Activated B cell treated with CpG ODN at 0.5 μM for 24 hours (primary cell): ENCODE results near the gene NAA15. TPM values are rescaled to one million over a fixed set of nuclear protein-coding genes. Genes with fewer than 3 reads are reported as not detected.

Experiments used
- ATAC-seq: fragments of 200-7000 bp; cut with Tn5 transposase; one replicate; pipeline ENCODE4 v1.10.0; 2021; ENCODE audit warnings: low read depth, mild to moderate bottlenecking, moderate library complexity
- CTCF ChIA-PET: fragments of 350-600 bp; sonication (Branson Sonifier 250); formaldehyde crosslinking; loops from one replicate; lab custom pipeline; 2021; ENCODE audit warnings: antibody characterized with exemption; lab: Charles Lee
- POLR2A ChIA-PET: fragments of 350-600 bp; sonication (Branson Sonifier 250); formaldehyde crosslinking; loops from one replicate; lab custom pipeline; 2021; ENCODE audit warnings: antibody characterized with exemption; lab: Charles Lee
- DNase-seq: peaks from one replicate; pipeline ENCODE4 v3.0.0; 2022
- H3K27ac Mint-ChIP-seq: one replicate; pipeline ENCODE4 v1.8.0; 2020; ENCODE audit warnings: mixed read lengths
- H3K27me3 Mint-ChIP-seq: one replicate; pipeline ENCODE4 v1.8.0; 2021; ENCODE audit warnings: mixed read lengths
- H3K36me3 Mint-ChIP-seq: one replicate; pipeline ENCODE4 v1.8.0; 2021; ENCODE audit warnings: low read depth, mixed read lengths
- H3K4me1 Mint-ChIP-seq: one replicate; pipeline ENCODE4 v1.8.0; 2021; ENCODE audit warnings: mixed read lengths
- H3K4me3 Mint-ChIP-seq: one replicate; pipeline ENCODE4 v1.8.0; 2020; ENCODE audit warnings: mild to moderate bottlenecking, mixed read lengths
- H3K9me3 Mint-ChIP-seq: one replicate; pipeline ENCODE4 v1.8.0; 2020; ENCODE audit warnings: mixed read lengths
- intact Hi-C: fragments of 100-400 bp; cut with micrococcal nuclease; formaldehyde crosslinking; loops from one replicate; pipeline ENCODE4 v1.15.1; 2024
- total RNA-seq: library from RNA; stranded (reverse); gene quantifications from 2 replicates; pipeline ENCODE4 v1.2.3, GENCODE V29; 2022
- TF ChIP-seq, protein P1 (sequence below): fragments of 200-600 bp; IDR thresholded peaks from one replicate; pipeline ENCODE4 v1.8.0; 2022; ENCODE audit warnings: antibody characterized with exemption, mild to moderate bottlenecking

NAA15 gene
- total RNA-seq, 1 donor from 2014 or later: 66.5 TPM

- CTCF ChIA-PET: no interaction called here
- POLR2A ChIA-PET: interaction anchor here (0.7 kb wide), 2 partner anchors 37 to 90 kb away, joined by 4 read pairs; no protein-coding TSS in a partner anchor
- Mint-ChIP-seq H3K9me3 (peaks cover 11% of the 10 kb centered on the region), H3K4me1 (peaks cover 19% of the 10 kb centered on the region), H3K27me3 (no peaks in the 10 kb centered on the region), H3K36me3 (peaks cover 21% of the 10 kb centered on the region), H3K4me3 (no peak overlapping the region), H3K27ac (peak overlapping the region; percentile 54)
- no peak for DNase-seq
- TF ChIP-seq, protein P1, sequence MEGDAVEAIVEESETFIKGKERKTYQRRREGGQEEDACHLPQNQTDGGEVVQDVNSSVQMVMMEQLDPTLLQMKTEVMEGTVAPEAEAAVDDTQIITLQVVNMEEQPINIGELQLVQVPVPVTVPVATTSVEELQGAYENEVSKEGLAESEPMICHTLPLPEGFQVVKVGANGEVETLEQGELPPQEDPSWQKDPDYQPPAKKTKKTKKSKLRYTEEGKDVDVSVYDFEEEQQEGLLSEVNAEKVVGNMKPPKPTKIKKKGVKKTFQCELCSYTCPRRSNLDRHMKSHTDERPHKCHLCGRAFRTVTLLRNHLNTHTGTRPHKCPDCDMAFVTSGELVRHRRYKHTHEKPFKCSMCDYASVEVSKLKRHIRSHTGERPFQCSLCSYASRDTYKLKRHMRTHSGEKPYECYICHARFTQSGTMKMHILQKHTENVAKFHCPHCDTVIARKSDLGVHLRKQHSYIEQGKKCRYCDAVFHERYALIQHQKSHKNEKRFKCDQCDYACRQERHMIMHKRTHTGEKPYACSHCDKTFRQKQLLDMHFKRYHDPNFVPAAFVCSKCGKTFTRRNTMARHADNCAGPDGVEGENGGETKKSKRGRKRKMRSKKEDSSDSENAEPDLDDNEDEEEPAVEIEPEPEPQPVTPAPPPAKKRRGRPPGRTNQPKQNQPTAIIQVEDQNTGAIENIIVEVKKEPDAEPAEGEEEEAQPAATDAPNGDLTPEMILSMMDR: no peak
- intact Hi-C loops: no loop called here
- peak; percentile 47 for ATAC-seq
These were observed 118.1 kb downstream of the NAA15 start for GRCh38 chr4:139419388-139419914.

DNA sequence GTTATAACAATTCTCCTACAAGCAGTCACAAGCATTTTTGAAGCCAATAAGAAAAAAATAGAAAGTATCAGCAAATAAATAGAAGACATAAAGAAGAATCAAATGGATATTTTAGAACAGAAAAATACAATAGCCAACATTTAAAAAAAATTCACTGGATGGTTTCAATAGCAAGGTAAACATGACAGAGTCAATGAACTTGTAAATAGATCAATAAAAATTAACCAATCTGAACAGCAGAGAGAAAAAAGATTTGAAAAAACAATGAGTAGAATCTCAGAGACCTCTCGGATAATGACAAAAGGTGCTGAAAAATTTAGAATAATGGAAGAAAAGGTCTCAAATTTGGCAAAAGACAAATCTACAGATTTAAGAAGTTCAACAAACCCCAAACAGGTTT lies 119.3 kb downstream of the NAA15 start:
- ChIA-PET CTCF (no interaction called here), POLR2A (no interaction called here)
- intact Hi-C loops: no loop called here
- Mint-ChIP-seq H3K4me1 (peaks cover 16% of the 10 kb centered on the region), H3K9me3 (peaks cover 6% of the 10 kb centered on the region), H3K27ac (no peak overlapping the region), H3K4me3 (no peak overlapping the region), H3K27me3 (no peaks in the 10 kb centered on the region), H3K36me3 (peaks cover 15% of the 10 kb centered on the region)
- no peak for DNase-seq
- TF ChIP-seq, protein P1: no peak
- ATAC-seq: no peak

DNA sequence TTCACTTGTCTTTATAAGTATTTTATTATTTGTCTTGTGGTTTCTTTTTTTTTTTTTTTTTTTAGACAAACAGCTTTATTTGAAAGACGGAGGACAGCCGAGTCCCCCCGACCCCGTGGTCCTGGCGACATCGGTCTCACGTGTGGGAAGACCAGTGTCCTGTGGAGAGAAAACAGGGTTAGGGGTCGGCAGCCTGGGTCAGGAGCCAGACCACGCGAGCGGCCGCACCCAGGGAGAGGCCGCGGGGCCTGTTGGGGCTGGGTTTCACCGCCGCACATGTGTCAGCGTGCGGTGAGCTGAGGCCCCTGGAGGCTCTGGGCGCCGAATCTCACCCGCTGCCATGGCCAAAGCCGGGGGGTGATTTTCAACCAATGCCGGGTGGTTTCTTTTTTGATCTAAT lies 134.8 kb downstream of the NAA15 start:
- Mint-ChIP-seq H3K9me3 (peaks cover 28% of the 10 kb centered on the region), H3K27me3 (no peaks in the 10 kb centered on the region), H3K4me3 (no peak overlapping the region), H3K36me3 (peaks cover 32% of the 10 kb centered on the region), H3K27ac (no peak overlapping the region), H3K4me1 (peaks cover 16% of the 10 kb centered on the region)
- intact Hi-C loops: no loop called here
- TF ChIP-seq, protein P1: no peak
- ATAC-seq (no peak), DNase-seq (no peak)
- CTCF ChIA-PET: no interaction called here
- POLR2A ChIA-PET: interaction anchor here (0.6 to 0.7 kb wide), 2 partner anchors 10 to 134 kb away, joined by 3 to 7 read pairs; no protein-coding TSS in a partner anchor

DNA sequence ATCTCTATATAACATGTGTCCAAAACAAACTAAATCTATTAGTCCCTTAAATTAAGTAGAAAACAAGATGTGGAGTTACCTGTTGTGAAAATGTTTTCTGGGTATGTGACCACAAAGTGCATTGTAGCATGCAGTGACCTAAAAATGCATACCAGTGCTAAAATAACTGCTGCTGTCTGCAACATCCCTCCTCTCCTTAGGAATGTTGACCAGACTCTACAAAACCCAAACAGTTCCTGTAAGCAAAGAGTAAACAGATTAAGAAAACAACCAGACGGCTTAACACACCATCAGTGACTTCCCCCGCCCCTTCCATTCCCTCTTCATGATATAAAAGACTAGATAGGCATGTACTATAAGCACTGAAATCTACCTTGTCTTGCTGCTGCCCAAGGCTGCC lies 136.8 kb downstream of the NAA15 start:
- Mint-ChIP-seq H3K4me1 (peaks cover 16% of the 10 kb centered on the region), H3K27me3 (no peaks in the 10 kb centered on the region), H3K27ac (no peak overlapping the region), H3K36me3 (peaks cover 27% of the 10 kb centered on the region), H3K4me3 (no peak overlapping the region), H3K9me3 (peaks cover 23% of the 10 kb centered on the region)
- intact Hi-C loops: no loop called here
- ChIA-PET POLR2A (no interaction called here), CTCF (no interaction called here)
- no peak for DNase-seq
- TF ChIP-seq, protein P1: no peak
- no peak for ATAC-seq

DNA sequence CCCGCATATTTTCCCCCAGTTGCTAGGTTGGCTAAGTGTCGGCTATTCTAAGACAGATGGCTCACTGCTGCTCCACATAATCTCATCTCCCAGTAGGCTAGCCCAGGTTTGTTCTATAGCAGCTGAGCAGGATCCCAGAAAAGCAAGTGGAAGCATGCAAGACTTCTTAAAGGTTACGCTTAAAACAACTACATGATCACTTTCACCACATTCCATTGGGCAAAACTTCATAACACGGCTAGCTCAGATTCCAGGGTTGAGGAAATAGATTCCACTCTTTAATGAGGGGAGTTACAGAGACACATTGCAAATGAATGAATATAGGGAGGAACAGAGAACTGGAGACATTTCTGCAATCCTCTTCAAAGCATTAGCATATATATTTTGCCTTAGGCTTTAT lies 139.7 kb downstream of the NAA15 start:
- CTCF ChIA-PET: no interaction called here
- Mint-ChIP-seq H3K4me3 (no peak overlapping the region), H3K27ac (no peak overlapping the region), H3K27me3 (no peaks in the 10 kb centered on the region), H3K9me3 (peaks cover 23% of the 10 kb centered on the region), H3K36me3 (peaks cover 27% of the 10 kb centered on the region), H3K4me1 (peaks cover 7% of the 10 kb centered on the region)
- DNase-seq (no peak), ATAC-seq (no peak)
- TF ChIP-seq, protein P1: no peak
- POLR2A ChIA-PET: interaction anchor here (0.6 kb wide), 1 partner anchor 18 kb away, joined by 3 read pairs; no protein-coding TSS in a partner anchor
- intact Hi-C loops: no loop called here
